GM15510 (cell line): Measurements from ENCODE around the gene LHFPL3.

Experiments
- POLR2A ChIP-seq: IDR thresholded peaks from 3 replicates; pipeline ENCODE4 v1.6.1; 2011; ENCODE audit warnings: borderline replicate concordance; ENCODE audit not compliant: insufficient read length; ENCODE audit errors: extremely low read depth

LHFPL3 gene

GRCh38 chr7:104838537-104839299, 510.3 kb downstream of the LHFPL3 start:
- no peak for TF ChIP-seq POLR2A

- TF ChIP-seq POLR2A, result no peak
Measured at GRCh38 chr7:104839842-104840241, 511.4 kb downstream of the LHFPL3 start.

GRCh38 chr7:104841798-104842197, 513.4 kb downstream of the LHFPL3 start:
- no peak for TF ChIP-seq POLR2A

- TF ChIP-seq POLR2A, result no peak
Measured at GRCh38 chr7:104843198-104843597, 514.8 kb downstream of the LHFPL3 start.

- no peak for TF ChIP-seq POLR2A
Measured at GRCh38 chr7:104845557-104845956, 517.2 kb downstream of the LHFPL3 start.

- no peak for TF ChIP-seq POLR2A
Measured at GRCh38 chr7:104846731-104847130, 518.3 kb downstream of the LHFPL3 start.

- no peak for TF ChIP-seq POLR2A
Measured at GRCh38 chr7:104848138-104848990, 520.0 kb downstream of the LHFPL3 start.

GRCh38 chr7:104850374-104850773, 522.0 kb downstream of the LHFPL3 start:
- no peak for TF ChIP-seq POLR2A

GRCh38 chr7:104851268-104851667, 522.9 kb downstream of the LHFPL3 start:
- no peak for TF ChIP-seq POLR2A

GRCh38 chr7:104852386-104852785, 524.0 kb downstream of the LHFPL3 start:
- TF ChIP-seq POLR2A, result no peak

GRCh38 chr7:104855861-104856260, 527.5 kb downstream of the LHFPL3 start:
- TF ChIP-seq POLR2A, result no peak

GRCh38 chr7:104857458-104858425, 529.3 kb downstream of the LHFPL3 start:
- TF ChIP-seq POLR2A, result no peak

- TF ChIP-seq POLR2A, result no peak
Measured at GRCh38 chr7:104859754-104860426, 531.5 kb downstream of the LHFPL3 start.

GRCh38 chr7:104861729-104862390, 533.5 kb downstream of the LHFPL3 start:
- no peak for TF ChIP-seq POLR2A

GRCh38 chr7:104862719-104863118, 534.3 kb downstream of the LHFPL3 start:
- no peak for TF ChIP-seq POLR2A

- no peak for TF ChIP-seq POLR2A
Measured at GRCh38 chr7:104873401-104873800, 545.0 kb downstream of the LHFPL3 start.
